ENCODE results near the gene FAM168B. TPM values are rescaled to one million over a fixed set of nuclear protein-coding genes. Genes with fewer than 3 reads are reported as not detected.

Gene FAM168B
- total and polyA plus RNA-seq, 2 of the 13 experiments (the other 11 are each of a cell fraction or from before 2014, with no cell fraction given): 64.5 to 113 TPM

- TF ChIP-seq HMG20A (CRISPR knock-in tag; IDR thresholded peaks at IDR 0.05; ENCODE audit: borderline replicate concordance) (no peak), THAP11 (CRISPR knock-in tag; IDR thresholded peaks at IDR 0.05) (no peak), MAF1 (CRISPR knock-in tag; IDR thresholded peaks at IDR 0.05; ENCODE audit: borderline replicate concordance) (no peak), ZNF850 (CRISPR knock-in tag; conservative IDR thresholded peaks at IDR 0.05) (peak; percentile 68), DDIT3 (CRISPR knock-in tag; IDR thresholded peaks at IDR 0.05) (no peak), KMT2B (CRISPR knock-in tag; IDR thresholded peaks at IDR 0.05) (0 out of 2 replicates have a peak, but pooled peaks have one; percentile 3), THAP8 (CRISPR knock-in tag; IDR thresholded peaks at IDR 0.05; ENCODE audit: borderline replicate concordance) (no peak), ZNF564 (CRISPR knock-in tag; IDR thresholded peaks at IDR 0.05) (no peak), ZMYM2 (CRISPR knock-in tag; IDR thresholded peaks at IDR 0.05) (peak; percentile 83; the same call in 1 of the 2 replicates), ATAD3A (CRISPR knock-in tag; IDR thresholded peaks at IDR 0.05) (no peak), MIER3 (CRISPR knock-in tag; IDR thresholded peaks at IDR 0.05; ENCODE audit: borderline replicate concordance) (no peak), NR3C1 (CRISPR knock-in tag; IDR thresholded peaks at IDR 0.05) (no peak), PCBP2 (optimal IDR thresholded peaks at IDR 0.05; ENCODE audit: low read depth, low read length, poor library complexity, severe bottlenecking) (no peak), WIZ (CRISPR knock-in tag; IDR thresholded peaks at IDR 0.05) (no peak), ZNF3 (CRISPR knock-in tag; IDR thresholded peaks at IDR 0.05) (no peak), ZNF446 (CRISPR knock-in tag; IDR thresholded peaks at IDR 0.05) (no peak), ASH2L (IDR thresholded peaks at IDR 0.05; ENCODE audit: insufficient read length, low read depth, low read length) (peak; percentile 15), DNMT3B (CRISPR knock-in tag; conservative IDR thresholded peaks at IDR 0.05) (0 out of 2 replicates have a peak, but pooled peaks have one; percentile 45), PHF8 (CRISPR knock-in tag; IDR thresholded peaks at IDR 0.05) (peak; percentile 76), ZNF414 (CRISPR knock-in tag; IDR thresholded peaks at IDR 0.05) (no peak), SMAD3 (CRISPR knock-in tag; IDR thresholded peaks at IDR 0.05) (0 out of 2 replicates have a peak, but pooled peaks have one; percentile 11), ZNF12 (CRISPR knock-in tag; IDR thresholded peaks at IDR 0.05) (no peak), PAF1 (CRISPR knock-in tag; IDR thresholded peaks at IDR 0.05) (no peak), TBX2 (CRISPR knock-in tag; IDR thresholded peaks at IDR 0.05; ENCODE audit: borderline replicate concordance) (no peak; the same call in 1 of the 2 replicates), CC2D1A (CRISPR knock-in tag; IDR thresholded peaks at IDR 0.05) (no peak), ZSCAN5A (CRISPR knock-in tag; IDR thresholded peaks at IDR 0.05; ENCODE audit: borderline replicate concordance) (0 out of 2 replicates have a peak, but pooled peaks have one; percentile 44), ELF1 (CRISPR knock-in tag; IDR thresholded peaks at IDR 0.05) (no peak), SUZ12 (IDR thresholded peaks at IDR 0.05; ENCODE audit: low read depth, low read length) (no peak), FOXP1 (IDR thresholded peaks at IDR 0.05) (no peak), FOXP1 (CRISPR knock-in tag; IDR thresholded peaks at IDR 0.05) (no peak)
Observed at GRCh38 chr2:131093696-131094462, 619 bp upstream of the FAM168B start (continued).

All from HepG2 (cell line).